ENCODE measurements around the gene RNF26.

RNF26 gene

DNA sequence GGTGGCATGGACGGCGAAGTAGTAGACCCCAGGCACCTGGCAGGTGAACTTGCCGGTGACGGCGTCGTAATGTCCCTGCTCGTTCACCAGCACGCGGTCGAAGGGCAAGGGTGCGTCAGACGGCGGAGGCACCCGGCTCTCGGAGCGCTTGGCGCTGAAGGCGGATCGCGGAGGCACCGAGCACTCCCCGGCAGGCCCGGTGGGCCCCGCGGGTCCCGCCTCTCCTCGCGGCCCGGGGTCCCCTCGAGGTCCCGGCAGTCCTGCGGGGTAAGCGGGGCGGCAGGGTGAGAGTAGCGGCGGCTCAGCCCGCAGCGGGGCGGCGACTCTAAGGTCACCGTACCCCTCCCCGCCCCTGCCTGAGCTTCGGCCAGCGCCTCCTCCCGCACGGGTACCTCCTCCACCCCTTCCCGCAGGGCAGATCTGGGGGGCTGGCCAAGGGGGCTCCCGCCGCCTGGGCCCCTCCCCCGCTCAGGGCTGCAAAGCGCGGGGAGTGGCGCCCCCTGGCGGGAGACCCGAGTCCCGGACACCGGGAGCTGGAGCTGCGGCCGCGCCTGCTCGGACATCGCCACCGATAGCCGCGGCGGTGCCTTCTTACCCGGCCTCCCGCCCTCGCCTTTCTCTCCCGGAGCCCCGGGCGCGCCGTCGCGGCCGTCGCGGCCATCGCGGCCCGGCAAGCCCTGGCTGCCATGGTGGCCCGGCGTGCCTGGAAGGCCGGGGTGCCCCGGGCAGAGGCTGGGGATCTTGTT, 5.4 kb downstream of the RNF26 start:
- H3K4me3 ChIP-seq (replicated peaks; ENCODE audit: low read depth, low read length): peak overlapping the region; percentile 67
- DNase-seq (ENCODE audit: low read depth): peak; percentile 64
- TF ChIP-seq, protein P1, sequence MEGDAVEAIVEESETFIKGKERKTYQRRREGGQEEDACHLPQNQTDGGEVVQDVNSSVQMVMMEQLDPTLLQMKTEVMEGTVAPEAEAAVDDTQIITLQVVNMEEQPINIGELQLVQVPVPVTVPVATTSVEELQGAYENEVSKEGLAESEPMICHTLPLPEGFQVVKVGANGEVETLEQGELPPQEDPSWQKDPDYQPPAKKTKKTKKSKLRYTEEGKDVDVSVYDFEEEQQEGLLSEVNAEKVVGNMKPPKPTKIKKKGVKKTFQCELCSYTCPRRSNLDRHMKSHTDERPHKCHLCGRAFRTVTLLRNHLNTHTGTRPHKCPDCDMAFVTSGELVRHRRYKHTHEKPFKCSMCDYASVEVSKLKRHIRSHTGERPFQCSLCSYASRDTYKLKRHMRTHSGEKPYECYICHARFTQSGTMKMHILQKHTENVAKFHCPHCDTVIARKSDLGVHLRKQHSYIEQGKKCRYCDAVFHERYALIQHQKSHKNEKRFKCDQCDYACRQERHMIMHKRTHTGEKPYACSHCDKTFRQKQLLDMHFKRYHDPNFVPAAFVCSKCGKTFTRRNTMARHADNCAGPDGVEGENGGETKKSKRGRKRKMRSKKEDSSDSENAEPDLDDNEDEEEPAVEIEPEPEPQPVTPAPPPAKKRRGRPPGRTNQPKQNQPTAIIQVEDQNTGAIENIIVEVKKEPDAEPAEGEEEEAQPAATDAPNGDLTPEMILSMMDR (IDR thresholded peaks at IDR 0.05; ENCODE audit: low read length, missing control alignments): peak; percentile 54

DNA sequence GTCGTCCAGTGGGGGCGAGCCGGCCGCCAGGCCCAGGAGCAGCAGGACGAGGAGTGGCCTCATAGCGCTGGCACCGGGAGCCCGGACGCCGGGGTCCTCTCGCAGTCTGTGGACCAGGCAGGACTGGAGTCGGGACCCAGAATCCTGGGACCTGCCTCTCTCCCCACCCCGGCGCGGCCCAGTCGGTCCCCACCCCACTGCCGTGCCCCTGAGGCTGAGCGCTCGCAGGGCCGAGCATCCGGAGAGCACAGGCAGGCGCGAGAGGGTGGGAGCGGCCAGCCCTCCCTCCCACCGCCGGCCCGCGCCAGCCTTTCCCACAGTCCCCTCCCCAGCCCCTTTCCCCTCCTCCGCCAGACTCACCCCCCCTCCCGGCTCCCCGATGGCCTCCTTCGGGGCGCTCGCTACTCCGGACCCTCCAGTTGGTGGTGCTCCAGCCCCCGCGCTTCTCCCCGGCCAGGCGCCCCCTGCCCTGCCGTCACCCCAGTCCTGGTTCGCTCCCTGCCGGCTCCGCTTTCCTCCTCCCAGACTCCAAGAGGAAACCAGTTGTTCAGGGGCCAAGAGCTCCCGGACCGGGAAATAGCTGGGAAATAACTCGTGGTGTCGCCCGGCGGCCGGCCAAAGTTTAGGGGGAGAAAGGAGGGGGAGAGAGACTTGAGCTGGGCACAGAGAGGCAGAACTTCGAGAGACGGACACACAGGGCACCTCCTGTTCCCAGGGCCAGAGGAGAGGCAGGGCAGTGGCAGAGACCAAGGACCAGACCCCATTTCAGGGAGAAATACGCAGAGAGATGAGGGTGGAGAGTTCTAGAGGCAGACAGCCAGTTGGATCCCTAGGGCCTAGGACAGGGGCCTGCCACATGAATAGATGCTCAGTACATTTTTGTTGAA, 6.3 kb downstream of the RNF26 start, which contains the start of gene C1QTNF5:
Gene C1QTNF5 (minus strand): TSS at position 549 of the 887 bp plus-strand sequence. CDS start 486 bp downstream, at position 63.
- TF ChIP-seq, protein P1 (IDR thresholded peaks at IDR 0.05; ENCODE audit: low read length, missing control alignments): no peak
- peak within 1 kb of the TSS; percentile 67 for H3K4me3 ChIP-seq (replicated peaks; ENCODE audit: low read depth, low read length)
- peak; percentile 89 for DNase-seq (ENCODE audit: low read depth)

DNA sequence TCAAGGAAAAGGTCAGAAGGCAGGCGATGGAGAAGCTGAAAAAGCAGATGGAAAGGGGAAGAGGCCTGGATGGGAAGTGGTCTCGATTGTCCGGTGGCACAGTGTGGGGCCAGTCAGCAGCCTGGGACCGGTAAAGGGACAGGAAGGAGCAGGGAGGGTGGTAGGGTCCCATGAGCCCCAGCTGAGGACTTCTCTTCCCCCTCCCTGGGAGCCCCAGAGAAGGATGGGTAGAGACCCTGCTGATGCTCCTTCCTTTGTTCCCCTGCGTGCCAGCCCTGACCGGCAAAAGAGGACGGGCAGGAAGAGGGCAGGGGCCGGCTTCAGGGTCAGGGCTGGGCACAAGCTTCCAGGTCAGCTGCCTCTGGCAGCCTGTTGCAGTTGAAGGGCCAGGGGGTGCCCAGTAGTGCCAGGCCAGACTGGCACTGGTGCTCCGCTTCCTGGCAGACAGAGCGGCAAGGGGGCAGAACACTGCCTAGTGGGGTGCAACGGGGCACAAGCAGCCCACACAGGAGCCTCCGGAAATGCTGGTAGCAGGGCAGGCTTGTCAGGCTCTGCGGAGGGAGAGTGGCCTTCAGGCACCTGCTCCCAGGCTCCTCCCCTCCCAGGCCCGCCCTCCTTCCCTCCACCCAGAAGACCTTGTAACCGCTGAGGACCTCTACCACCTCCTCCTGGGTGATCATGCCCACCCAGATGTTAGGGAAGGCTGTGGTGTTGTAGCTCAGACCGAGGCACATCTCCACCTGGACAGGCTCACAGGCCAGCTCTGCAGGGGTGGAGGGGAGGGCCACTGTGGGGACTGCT, 7.1 kb downstream of the RNF26 start:
- H3K4me3 ChIP-seq (replicated peaks; ENCODE audit: low read depth, low read length): peak overlapping the region; percentile 67
- TF ChIP-seq, protein P1 (IDR thresholded peaks at IDR 0.05; ENCODE audit: low read length, missing control alignments): no peak
- DNase-seq (ENCODE audit: low read depth): no peak

DNA sequence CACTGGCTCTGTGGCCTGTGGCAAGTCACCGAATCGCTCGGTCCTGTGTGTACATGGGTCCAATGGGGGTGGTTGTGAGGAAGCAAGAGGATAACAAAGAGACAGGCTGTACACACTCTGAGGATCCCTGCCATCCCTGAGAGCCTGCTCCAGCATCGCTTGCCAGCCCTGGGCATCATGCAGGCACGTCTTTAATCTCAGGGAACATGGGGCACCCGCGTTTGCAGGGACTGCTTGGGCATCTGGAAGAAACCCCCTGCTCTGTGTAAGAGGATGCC, 7.6 kb downstream of the RNF26 start:
- DNase-seq (ENCODE audit: low read depth): no peak
- TF ChIP-seq, protein P1 (IDR thresholded peaks at IDR 0.05; ENCODE audit: low read length, missing control alignments): no peak
- H3K4me3 ChIP-seq (replicated peaks; ENCODE audit: low read depth, low read length): no peak overlapping the region

DNA sequence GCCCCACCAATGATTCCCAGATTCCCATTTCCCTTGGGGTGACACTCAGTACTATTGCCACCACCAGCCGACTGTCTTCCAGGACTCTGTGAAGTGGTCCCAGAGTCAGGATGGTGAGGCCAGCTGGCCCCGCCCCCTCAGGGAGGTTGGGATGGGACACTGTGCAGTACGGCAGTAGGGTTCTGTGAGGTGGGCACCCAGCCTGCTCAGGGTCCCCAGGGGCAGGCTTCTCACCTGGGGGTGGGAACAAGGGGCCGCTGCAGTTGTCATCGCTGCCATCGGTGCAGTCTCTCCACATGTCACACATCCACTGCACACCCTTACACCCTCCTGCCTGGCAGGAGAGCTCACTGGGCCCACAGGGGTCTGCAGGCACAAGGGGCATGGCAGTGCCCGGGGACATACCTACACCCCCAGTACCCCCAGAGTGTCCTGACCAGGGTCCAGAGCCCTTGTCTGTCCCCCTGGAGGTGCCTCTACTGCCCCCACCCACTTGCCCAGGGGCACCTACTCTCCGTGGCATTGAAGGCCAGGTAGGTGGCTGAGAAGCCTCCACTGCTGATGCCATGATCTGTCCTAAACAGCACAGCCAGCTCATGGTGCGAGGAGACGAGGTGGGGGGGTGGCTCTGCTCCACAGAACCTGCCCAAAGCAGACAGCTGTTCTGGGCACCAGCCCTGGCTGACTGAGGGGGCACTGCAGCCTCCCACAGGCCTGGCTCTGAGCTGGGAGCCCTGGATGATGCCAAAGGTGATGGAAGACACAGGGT, 8.2 kb downstream of the RNF26 start:
- no peak for DNase-seq (ENCODE audit: low read depth)
- no peak overlapping the region for H3K4me3 ChIP-seq (replicated peaks; ENCODE audit: low read depth, low read length)
- TF ChIP-seq, protein P1 (IDR thresholded peaks at IDR 0.05; ENCODE audit: low read length, missing control alignments): no peak

DNA sequence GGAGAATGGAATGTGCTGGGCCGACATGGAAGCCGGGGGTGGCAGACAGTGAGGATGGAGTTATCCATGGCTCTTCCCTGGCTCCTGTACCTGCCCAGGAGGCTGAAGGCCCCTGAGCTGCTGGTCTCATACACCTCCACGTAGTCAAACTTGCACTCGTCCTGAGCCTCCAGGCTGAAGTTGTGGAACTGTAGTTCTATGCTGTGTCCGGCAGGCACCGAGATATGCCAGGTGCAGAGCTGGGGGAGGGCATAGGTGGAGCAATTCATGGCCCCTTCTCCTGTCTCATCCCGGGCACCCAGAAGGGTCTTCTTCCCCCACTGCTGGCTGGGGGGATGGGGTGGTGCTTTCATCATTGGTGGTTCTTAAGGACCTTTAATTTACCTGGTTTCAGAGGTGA, 9.4 kb downstream of the RNF26 start:
- no peak for DNase-seq (ENCODE audit: low read depth)
- H3K4me3 ChIP-seq (replicated peaks; ENCODE audit: low read depth, low read length): no peak overlapping the region
- TF ChIP-seq, protein P1 (IDR thresholded peaks at IDR 0.05; ENCODE audit: low read length, missing control alignments): no peak
